OCI-LY3 (cell line): ENCODE results near the gene MOGAT3.
"Not testable (repeated sequence)": the region's sequence is repeated elsewhere in the genome, so short reads cannot be mapped to it uniquely, and the experiment has no call there.

Experiments used
- EZH2phosphoT487 ChIP-seq: fragments of 200-600 bp; shearing (Covaris generic); IDR thresholded peaks from 2 replicates; pipeline ENCODE4 v1.6.1; 2018; ENCODE audit warnings: antibody characterized with exemption, mixed run types, low read depth
- TF ChIP-seq, protein P1 (sequence below): fragments of 200-600, 300-600 bp; sonication (generic); IDR thresholded peaks from 2 replicates; pipeline ENCODE4 v1.5.1; 2014; ENCODE audit warnings: antibody characterized with exemption, low read length, low read depth

DNA sequence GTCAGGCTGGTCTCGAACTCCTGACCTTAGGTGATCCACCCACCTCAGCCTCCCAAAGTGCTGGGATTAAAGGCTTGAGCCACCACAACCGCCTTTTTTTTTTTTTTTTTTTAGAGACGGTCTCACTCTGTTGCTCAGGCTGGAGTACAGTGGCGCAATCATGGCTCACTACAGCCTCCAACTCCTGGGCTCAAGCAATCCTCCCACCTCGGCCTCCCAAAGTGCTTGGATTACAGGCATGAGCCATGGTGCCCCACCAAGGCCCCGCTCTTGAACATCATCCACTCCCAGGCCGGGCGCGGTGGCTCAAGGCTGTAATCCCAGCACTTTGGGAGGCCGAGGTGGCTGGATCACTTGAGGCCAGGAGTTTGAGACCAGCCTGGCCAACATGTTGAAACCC is 1.3 kb downstream of the MOGAT3 start:
- TF ChIP-seq, protein P1, sequence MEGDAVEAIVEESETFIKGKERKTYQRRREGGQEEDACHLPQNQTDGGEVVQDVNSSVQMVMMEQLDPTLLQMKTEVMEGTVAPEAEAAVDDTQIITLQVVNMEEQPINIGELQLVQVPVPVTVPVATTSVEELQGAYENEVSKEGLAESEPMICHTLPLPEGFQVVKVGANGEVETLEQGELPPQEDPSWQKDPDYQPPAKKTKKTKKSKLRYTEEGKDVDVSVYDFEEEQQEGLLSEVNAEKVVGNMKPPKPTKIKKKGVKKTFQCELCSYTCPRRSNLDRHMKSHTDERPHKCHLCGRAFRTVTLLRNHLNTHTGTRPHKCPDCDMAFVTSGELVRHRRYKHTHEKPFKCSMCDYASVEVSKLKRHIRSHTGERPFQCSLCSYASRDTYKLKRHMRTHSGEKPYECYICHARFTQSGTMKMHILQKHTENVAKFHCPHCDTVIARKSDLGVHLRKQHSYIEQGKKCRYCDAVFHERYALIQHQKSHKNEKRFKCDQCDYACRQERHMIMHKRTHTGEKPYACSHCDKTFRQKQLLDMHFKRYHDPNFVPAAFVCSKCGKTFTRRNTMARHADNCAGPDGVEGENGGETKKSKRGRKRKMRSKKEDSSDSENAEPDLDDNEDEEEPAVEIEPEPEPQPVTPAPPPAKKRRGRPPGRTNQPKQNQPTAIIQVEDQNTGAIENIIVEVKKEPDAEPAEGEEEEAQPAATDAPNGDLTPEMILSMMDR, result not testable (repeated sequence)
- TF ChIP-seq EZH2phosphoT487, result not testable (repeated sequence)
